ENCODE data around the gene CCL17. TPM values are rescaled to one million over a fixed set of nuclear protein-coding genes. Genes with fewer than 3 reads are reported as not detected.

Gene CCL17
- total and polyA plus RNA-seq, 2 donors, result 32.6 to 38.6 TPM

DNA sequence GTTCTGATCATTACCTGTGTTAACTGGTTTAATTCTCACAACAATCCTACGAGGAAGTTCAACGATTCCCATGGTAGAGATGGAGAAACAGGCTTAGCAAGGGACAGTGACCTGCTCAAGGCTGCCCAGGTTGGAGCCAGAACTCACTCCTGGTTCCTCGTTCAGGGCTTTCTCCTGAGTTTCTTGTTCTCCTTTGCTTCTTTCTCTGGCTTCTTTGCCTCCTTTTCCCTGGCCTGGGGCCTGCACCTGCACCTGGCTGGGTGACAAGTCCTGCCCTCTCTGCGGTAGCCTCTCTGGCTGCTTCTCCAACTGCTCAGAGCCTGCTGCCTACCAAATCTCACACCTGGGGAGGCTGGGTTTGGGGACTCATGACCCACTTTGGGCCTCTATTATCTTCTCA lies 43.2 kb upstream of the CCL17 start:
- 76% methylated on average over 4 of the region's 4 CpGs for WGBS
- peak in 8 of 9 donors; percentile 16 to 81 (median 42) for DNase-seq (ENCODE audit: low read depth in 6 of 9, low spot score in 9 of 9)

DNA sequence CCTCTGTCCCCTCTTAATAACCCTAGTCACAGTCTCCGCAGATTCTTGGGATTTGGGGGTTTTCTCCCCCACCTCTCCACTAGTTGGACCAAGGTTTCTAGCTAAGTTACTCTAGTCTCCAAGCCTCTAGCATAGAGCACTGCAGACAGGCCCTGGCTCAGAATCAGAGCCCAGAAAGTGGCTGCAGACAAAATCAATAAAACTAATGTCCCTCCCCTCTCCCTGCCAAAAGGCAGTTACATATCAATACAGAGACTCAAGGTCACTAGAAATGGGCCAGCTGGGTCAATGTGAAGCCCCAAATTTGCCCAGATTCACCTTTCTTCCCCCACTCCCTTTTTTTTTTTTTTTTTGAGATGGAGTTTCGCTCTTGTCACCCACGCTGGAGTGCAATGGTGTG lies 40.4 kb upstream of the CCL17 start:
- no peak for DNase-seq (ENCODE audit: low read depth in 6 of 9, low spot score in 9 of 9)
- no peak overlapping the region for H3K27ac ChIP-seq (ENCODE audit: low read depth in 1 of 2, low read length in 1 of 2)
- 97% methylated on average over 3 of the region's 3 CpGs for WGBS

More for the DNA sequence above, 43.2 kb upstream of the CCL17 start:
- H3K9me3 ChIP-seq (ENCODE audit: control insufficient read depth in 2 of 2, insufficient read depth in 1 of 2, low read length in 1 of 2), result peaks cover 0 to 5% of the 10 kb centered on the region in 2 donors
- no peaks in the 10 kb centered on the region for H3K36me3 ChIP-seq (ENCODE audit: control insufficient read depth in 2 of 2, insufficient read depth in 2 of 2, low read length in 1 of 2)
- no peak overlapping the region for H3K4me3 ChIP-seq (ENCODE audit: low read length in 2 of 2)
- H3K4me1 ChIP-seq (ENCODE audit: control insufficient read depth in 2 of 2, insufficient read depth in 2 of 2, low read length in 2 of 2), result peaks cover 7 to 46% of the 10 kb centered on the region in 2 donors
- H3K27me3 ChIP-seq (ENCODE audit: control insufficient read depth in 2 of 2, insufficient read depth in 1 of 2, low read length in 1 of 2), result peaks cover 0 to 3% of the 10 kb centered on the region in 2 donors
- peak overlapping the region in 1 of 2 donors; percentile 92 for H3K27ac ChIP-seq (ENCODE audit: low read depth in 1 of 2, low read length in 1 of 2)

DNA sequence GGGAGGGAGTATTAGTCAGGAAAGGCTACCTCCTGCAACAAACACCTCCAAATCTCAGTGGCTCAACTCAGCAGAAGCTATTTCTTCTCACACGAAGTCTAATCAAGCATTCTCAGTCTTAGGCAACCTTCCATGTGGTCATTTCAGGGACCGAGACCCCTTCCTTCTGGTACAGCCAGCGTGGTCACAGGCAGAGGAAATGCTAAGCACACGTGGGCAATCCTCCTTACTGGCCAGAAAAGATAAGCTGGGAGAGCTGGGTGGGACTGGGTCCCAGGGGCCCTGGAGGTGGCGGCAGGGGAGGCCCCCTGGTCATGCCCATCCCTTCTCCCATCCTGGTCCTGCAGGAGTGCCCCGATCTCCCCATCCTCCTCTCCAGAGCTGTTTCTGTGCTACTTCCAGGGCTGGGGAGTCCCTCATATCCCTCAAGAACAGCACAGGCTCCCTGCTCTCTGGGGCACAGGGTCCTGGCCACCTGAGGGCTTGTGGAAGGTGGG lies 38.0 kb upstream of the CCL17 start:
- Histone ChIP-seq H3K27ac (ENCODE audit: low read depth in 1 of 2, low read length in 1 of 2) (no peak overlapping the region), H3K9me3 (ENCODE audit: control insufficient read depth in 2 of 2, insufficient read depth in 1 of 2, low read length in 1 of 2) (peaks cover 0 to 5% of the 10 kb centered on the region in 2 donors), H3K36me3 (ENCODE audit: control insufficient read depth in 2 of 2, insufficient read depth in 2 of 2, low read length in 1 of 2) (no peaks in the 10 kb centered on the region), H3K27me3 (ENCODE audit: control insufficient read depth in 2 of 2, insufficient read depth in 1 of 2, low read length in 1 of 2) (peaks cover 0 to 17% of the 10 kb centered on the region in 2 donors), H3K4me1 (ENCODE audit: control insufficient read depth in 2 of 2, insufficient read depth in 2 of 2, low read length in 2 of 2) (peaks cover 4 to 19% of the 10 kb centered on the region in 2 donors), H3K4me3 (ENCODE audit: low read length in 2 of 2) (no peak overlapping the region)
- DNase-seq (ENCODE audit: low read depth in 6 of 9, low spot score in 9 of 9), result no peak
- WGBS, result 33% methylated on average over 6 of the region's 6 CpGs

More for the DNA sequence above, 40.4 kb upstream of the CCL17 start:
- Histone ChIP-seq H3K9me3 (ENCODE audit: control insufficient read depth in 2 of 2, insufficient read depth in 1 of 2, low read length in 1 of 2) (peaks cover 0 to 5% of the 10 kb centered on the region in 2 donors), H3K36me3 (ENCODE audit: control insufficient read depth in 2 of 2, insufficient read depth in 2 of 2, low read length in 1 of 2) (no peaks in the 10 kb centered on the region), H3K27me3 (ENCODE audit: control insufficient read depth in 2 of 2, insufficient read depth in 1 of 2, low read length in 1 of 2) (peaks cover 0 to 7% of the 10 kb centered on the region in 2 donors), H3K4me3 (ENCODE audit: low read length in 2 of 2) (no peak overlapping the region), H3K4me1 (ENCODE audit: control insufficient read depth in 2 of 2, insufficient read depth in 2 of 2, low read length in 2 of 2) (peaks cover 7 to 37% of the 10 kb centered on the region in 2 donors)

DNA sequence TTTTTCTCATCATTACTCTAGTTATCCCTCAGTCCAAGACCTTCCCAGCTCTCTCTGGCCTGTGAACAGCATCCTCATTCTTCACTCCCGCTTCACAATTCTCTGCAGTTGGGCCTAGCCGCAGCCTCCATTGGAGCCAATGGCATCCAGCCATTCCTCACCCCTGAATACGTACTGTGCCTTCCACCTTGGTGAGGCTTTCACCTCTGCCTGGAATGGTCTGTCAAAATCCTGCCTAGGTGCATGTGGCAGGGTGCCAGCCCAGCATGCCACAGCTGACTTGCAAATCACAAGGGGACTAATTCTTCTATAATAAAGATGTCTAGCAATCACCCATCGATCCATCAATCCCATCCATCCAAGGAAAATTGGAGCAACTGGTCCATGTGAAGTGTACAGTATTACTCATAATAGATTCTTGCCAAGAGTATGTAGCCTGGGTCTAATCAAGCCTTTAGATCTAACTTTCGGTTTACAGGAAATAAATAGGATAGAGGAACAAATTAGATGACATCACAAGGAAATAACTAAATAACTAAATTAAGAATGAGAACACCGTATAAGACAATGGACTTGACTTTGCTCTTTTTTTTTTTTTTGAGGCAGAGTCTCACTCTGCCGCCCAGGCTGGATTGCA lies 37.3 kb upstream of the CCL17 start:
- Histone ChIP-seq H3K4me1 (ENCODE audit: control insufficient read depth in 2 of 2, insufficient read depth in 2 of 2, low read length in 2 of 2) (peaks cover 0 to 12% of the 10 kb centered on the region in 2 donors), H3K4me3 (ENCODE audit: low read length in 2 of 2) (no peak overlapping the region), H3K9me3 (ENCODE audit: control insufficient read depth in 2 of 2, insufficient read depth in 1 of 2, low read length in 1 of 2) (peaks cover 0 to 5% of the 10 kb centered on the region in 2 donors), H3K27me3 (ENCODE audit: control insufficient read depth in 2 of 2, insufficient read depth in 1 of 2, low read length in 1 of 2) (peaks cover 0 to 23% of the 10 kb centered on the region in 2 donors), H3K27ac (ENCODE audit: low read depth in 1 of 2, low read length in 1 of 2) (no peak overlapping the region), H3K36me3 (ENCODE audit: control insufficient read depth in 2 of 2, insufficient read depth in 2 of 2, low read length in 1 of 2) (no peaks in the 10 kb centered on the region)
- DNase-seq (ENCODE audit: low read depth in 6 of 9, low spot score in 9 of 9), result no peak
- 92% methylated on average over 7 of the region's 7 CpGs for WGBS

DNA sequence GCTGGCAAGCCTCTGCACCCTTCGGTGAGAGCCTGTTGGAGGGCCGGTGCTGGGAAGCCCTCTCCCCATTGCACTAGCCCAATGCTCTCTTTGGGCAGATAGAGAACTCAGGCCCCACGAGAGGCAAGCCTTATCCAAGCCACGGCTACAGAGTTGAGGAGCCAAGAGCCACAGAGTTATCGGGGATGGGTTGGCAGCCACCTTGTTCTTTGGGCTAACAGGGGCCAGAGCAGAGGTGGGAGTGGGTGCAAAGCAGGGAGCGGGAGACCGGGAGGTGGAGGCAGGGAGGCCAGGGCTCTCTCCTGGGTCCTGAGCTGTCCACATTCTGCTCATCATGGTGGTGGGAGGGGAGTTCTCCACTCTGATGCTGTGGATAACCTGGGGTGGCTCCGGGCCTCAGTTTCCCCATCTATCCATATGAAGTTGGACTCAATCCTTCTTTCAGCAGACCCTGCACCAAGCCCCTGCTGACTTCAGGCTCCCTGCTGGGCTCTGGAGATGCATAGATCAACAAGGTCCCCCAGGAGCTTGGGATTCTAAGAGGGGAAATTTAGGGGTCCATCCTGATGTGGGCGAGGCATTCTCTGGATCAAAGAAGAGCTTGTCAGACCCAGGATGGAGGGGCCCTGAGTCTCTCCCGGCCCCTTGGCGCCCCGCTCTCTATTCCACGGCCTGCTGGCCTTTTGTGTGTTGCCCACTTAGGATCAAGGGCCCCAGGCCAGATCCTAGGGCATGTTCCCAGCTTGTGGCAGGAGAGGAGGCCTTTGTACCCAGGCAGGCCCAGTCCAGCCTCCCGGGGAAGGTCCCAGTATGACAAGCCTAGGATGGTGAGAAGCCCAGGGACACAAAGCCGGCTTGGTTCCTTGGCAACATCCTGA lies 32.8 kb upstream of the CCL17 start:
- H3K27ac ChIP-seq (ENCODE audit: low read depth in 1 of 2, low read length in 1 of 2), result no peak overlapping the region
- DNase-seq (ENCODE audit: low read depth in 6 of 9, low spot score in 9 of 9), result no peak
- WGBS, result 95% methylated on average over 15 of the region's 15 CpGs

DNA sequence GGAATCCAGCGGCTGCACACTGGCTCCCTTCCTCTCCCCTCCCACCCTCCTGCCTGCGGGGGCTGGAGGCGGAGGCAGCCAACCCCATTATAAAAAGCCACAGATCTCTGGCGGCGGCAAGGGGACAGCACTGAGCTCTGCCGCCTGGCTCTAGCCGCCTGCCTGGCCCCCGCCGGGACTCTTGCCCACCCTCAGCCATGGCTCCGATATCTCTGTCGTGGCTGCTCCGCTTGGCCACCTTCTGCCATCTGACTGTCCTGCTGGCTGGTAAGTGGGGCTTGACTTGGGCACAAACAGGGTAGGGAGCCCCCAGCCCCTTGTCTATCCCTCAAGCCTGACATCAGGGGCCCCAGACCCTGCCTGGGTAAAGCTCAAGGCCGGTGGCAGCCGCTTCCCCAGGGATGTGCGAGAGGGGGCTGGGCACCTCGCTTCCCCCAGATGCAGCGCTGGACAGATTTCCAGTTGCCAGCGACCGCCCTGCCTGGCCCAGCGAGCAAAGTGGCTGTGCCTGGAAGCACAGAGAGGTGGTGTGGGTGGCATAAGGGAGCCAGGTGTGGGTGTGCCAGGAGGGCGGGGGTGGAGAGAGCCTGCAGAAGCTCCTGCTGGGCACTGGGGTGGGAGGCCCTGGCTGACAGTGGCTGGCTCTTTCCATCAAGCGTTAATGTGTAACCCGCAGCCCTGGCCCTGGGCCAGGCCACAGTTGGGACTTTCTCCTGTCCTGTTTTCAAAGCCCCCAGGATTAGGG lies 32.0 kb upstream of the CCL17 start, which contains the start of gene CX3CL1:
TSS of gene CX3CL1 (plus strand) at position 119 of the 745 bp plus-strand sequence. CDS start at position 198, 79 bp downstream.
- no peak for DNase-seq (ENCODE audit: low read depth in 6 of 9, low spot score in 9 of 9)
- no peaks in the 10 kb centered on the region for H3K9me3 ChIP-seq (ENCODE audit: control insufficient read depth in 2 of 2, insufficient read depth in 1 of 2, low read length in 1 of 2)
- WGBS, result 80% methylated on average over 23 of the region's 23 CpGs
- H3K4me3 ChIP-seq (ENCODE audit: low read length in 2 of 2), result no peak within 1 kb of the TSS
- H3K4me1 ChIP-seq (ENCODE audit: control insufficient read depth in 2 of 2, insufficient read depth in 2 of 2, low read length in 2 of 2), result peaks cover 0 to 15% of the 10 kb centered on the region in 2 donors
- H3K36me3 ChIP-seq (ENCODE audit: control insufficient read depth in 2 of 2, insufficient read depth in 2 of 2, low read length in 1 of 2), result no peaks in the 10 kb centered on the region
- H3K27me3 ChIP-seq (ENCODE audit: control insufficient read depth in 2 of 2, insufficient read depth in 1 of 2, low read length in 1 of 2), result peaks cover 0 to 36% of the 10 kb centered on the region in 2 donors
- H3K27ac ChIP-seq (ENCODE audit: low read depth in 1 of 2, low read length in 1 of 2), result peak within 1 kb of the TSS in 1 of 2 donors; percentile 0

More for the DNA sequence above, 32.8 kb upstream of the CCL17 start:
- Histone ChIP-seq H3K9me3 (ENCODE audit: control insufficient read depth in 2 of 2, insufficient read depth in 1 of 2, low read length in 1 of 2) (no peaks in the 10 kb centered on the region), H3K4me3 (ENCODE audit: low read length in 2 of 2) (no peak overlapping the region), H3K4me1 (ENCODE audit: control insufficient read depth in 2 of 2, insufficient read depth in 2 of 2, low read length in 2 of 2) (peaks cover 0 to 7% of the 10 kb centered on the region in 2 donors), H3K36me3 (ENCODE audit: control insufficient read depth in 2 of 2, insufficient read depth in 2 of 2, low read length in 1 of 2) (no peaks in the 10 kb centered on the region), H3K27me3 (ENCODE audit: control insufficient read depth in 2 of 2, insufficient read depth in 1 of 2, low read length in 1 of 2) (peaks cover 0 to 37% of the 10 kb centered on the region in 2 donors)

DNA sequence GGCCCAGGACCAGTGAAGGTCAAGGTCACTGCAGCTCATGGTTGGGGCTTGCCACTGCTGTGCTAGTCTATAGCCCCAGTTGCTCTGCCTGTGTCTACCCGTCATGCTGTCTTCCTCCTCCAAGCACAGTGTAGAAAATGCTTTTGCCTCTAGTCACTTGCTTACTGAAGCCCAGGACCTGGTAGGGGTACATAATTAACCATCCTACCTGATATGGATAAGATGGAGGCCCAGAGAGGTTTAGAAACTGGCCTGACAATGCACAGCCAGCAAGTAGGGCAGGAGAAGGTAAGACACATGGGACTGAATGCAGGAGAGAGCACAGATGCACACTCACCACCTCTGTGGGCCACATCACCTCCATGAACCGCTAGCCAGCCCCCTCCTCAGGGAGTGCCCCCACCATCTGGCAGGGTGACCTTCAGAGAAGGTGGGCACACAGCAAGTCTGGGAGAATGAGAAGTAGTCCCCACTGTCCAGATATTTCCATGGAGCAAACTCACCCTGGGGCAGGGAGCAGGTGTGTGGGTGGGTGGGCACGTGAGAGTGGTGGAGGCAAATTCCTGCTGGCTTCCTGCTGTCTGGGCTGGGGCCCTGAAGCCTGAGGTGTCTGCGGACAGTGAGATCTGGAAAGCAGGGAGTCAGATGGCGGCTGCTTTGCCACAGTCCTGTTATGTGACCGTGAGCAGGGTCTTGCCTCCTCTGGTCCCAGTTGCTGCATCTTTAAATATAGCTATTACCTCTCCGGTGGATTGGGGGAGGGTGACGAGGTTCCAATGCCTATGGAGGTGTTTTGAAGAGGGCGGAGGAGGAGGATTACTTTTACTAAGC lies 31.2 kb upstream of the CCL17 start:
- Histone ChIP-seq H3K36me3 (ENCODE audit: control insufficient read depth in 2 of 2, insufficient read depth in 2 of 2, low read length in 1 of 2) (no peaks in the 10 kb centered on the region), H3K4me3 (ENCODE audit: low read length in 2 of 2) (no peak overlapping the region), H3K27me3 (ENCODE audit: control insufficient read depth in 2 of 2, insufficient read depth in 1 of 2, low read length in 1 of 2) (peaks cover 0 to 36% of the 10 kb centered on the region in 2 donors), H3K4me1 (ENCODE audit: control insufficient read depth in 2 of 2, insufficient read depth in 2 of 2, low read length in 2 of 2) (peaks cover 0 to 21% of the 10 kb centered on the region in 2 donors), H3K27ac (ENCODE audit: low read depth in 1 of 2, low read length in 1 of 2) (no peak overlapping the region), H3K9me3 (ENCODE audit: control insufficient read depth in 2 of 2, insufficient read depth in 1 of 2, low read length in 1 of 2) (no peaks in the 10 kb centered on the region)
- DNase-seq (ENCODE audit: low read depth in 6 of 9, low spot score in 9 of 9), result no peak
- 89% methylated on average over 9 of the region's 9 CpGs for WGBS

DNA sequence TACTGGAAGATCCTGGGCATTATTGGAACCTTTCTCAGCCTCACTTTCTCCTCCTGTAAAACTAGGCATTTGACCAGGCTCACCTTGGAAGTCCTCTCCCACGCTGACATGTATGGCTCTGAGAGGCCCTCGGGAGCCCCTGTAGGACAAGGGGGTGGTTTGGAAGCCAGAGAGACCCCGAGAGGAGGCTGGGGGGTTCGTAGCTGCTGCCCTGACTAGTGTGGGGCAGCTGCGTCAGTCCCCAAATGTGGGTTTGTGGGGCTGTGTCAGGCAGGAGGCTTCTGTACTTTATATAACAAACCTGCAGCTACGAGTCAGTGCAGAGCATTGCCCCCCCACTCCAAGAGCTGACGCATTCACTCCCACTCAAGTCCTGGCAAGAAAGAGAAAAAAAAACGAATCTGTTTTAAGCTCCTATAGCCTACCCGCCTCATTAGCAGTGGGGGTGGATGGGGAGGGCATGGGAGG lies 30.5 kb upstream of the CCL17 start:
- Histone ChIP-seq H3K9me3 (ENCODE audit: control insufficient read depth in 2 of 2, insufficient read depth in 1 of 2, low read length in 1 of 2) (no peaks in the 10 kb centered on the region), H3K27ac (ENCODE audit: low read depth in 1 of 2, low read length in 1 of 2) (no peak overlapping the region), H3K4me1 (ENCODE audit: control insufficient read depth in 2 of 2, insufficient read depth in 2 of 2, low read length in 2 of 2) (peaks cover 0 to 21% of the 10 kb centered on the region in 2 donors), H3K4me3 (ENCODE audit: low read length in 2 of 2) (no peak overlapping the region), H3K36me3 (ENCODE audit: control insufficient read depth in 2 of 2, insufficient read depth in 2 of 2, low read length in 1 of 2) (no peaks in the 10 kb centered on the region), H3K27me3 (ENCODE audit: control insufficient read depth in 2 of 2, insufficient read depth in 1 of 2, low read length in 1 of 2) (peaks cover 0 to 36% of the 10 kb centered on the region in 2 donors)
- no peak for DNase-seq (ENCODE audit: low read depth in 6 of 9, low spot score in 9 of 9)
- 84% methylated on average over 9 of the region's 9 CpGs for WGBS

Data from thymus (tissue), 11 donors.